Neutrophil (primary cell): ENCODE measurements around the gene FKBP2.

Experiments used
- H3K27ac ChIP-seq: fragments of 200-600 bp; sonication (generic); 2 replicates; pipeline ENCODE4 v1.5.1; 2016; ENCODE audit warnings: mild to moderate bottlenecking, moderate library complexity
- H3K27me3 ChIP-seq: fragments of 200-600 bp; sonication (generic); 2 replicates; pipeline ENCODE4 v1.6.0; 2016; ENCODE audit warnings: mild to moderate bottlenecking
- H3K36me3 ChIP-seq: fragments of 200-600 bp; sonication (generic); 2 replicates; pipeline ENCODE4 v1.5.1; 2017
- H3K4me1 ChIP-seq, 2 experiments: fragments of 200-600 bp in 1 of 2; sonication (generic) in 1 of 2; 1 replicate in 1 of 2; 2 replicates in 1 of 2; pipeline versions ENCODE4 v1.5.1 to v1.6.1; 2013 to 2016; ENCODE audit warnings: low read depth in 1 of 2, low read length in 1 of 2, mild to moderate bottlenecking in 1 of 2, moderate library complexity in 1 of 2; ENCODE audit not compliant: control insufficient read depth in 1 of 2, insufficient read depth in 1 of 2
- H3K4me3 ChIP-seq, 2 experiments: fragments of 200-600 bp in 1 of 2; sonication (generic) in 1 of 2; 1 replicate in 1 of 2; 2 replicates in 1 of 2; pipeline ENCODE4 v1.5.1; 2013 to 2016; ENCODE audit warnings: low read depth in 1 of 2, low read length in 1 of 2, mild to moderate bottlenecking in 1 of 2, moderate library complexity in 1 of 2
- H3K9me3 ChIP-seq: fragments of 200-600 bp; sonication (generic); 2 replicates; pipeline ENCODE4 v1.5.1; 2016
- CTCF ChIP-seq: fragments of 200-600 bp; sonication (generic); IDR thresholded peaks from 2 replicates; pipeline ENCODE4 v1.5.1; 2016; ENCODE audit warnings: antibody characterized with exemption

The FKBP2 gene

DNA sequence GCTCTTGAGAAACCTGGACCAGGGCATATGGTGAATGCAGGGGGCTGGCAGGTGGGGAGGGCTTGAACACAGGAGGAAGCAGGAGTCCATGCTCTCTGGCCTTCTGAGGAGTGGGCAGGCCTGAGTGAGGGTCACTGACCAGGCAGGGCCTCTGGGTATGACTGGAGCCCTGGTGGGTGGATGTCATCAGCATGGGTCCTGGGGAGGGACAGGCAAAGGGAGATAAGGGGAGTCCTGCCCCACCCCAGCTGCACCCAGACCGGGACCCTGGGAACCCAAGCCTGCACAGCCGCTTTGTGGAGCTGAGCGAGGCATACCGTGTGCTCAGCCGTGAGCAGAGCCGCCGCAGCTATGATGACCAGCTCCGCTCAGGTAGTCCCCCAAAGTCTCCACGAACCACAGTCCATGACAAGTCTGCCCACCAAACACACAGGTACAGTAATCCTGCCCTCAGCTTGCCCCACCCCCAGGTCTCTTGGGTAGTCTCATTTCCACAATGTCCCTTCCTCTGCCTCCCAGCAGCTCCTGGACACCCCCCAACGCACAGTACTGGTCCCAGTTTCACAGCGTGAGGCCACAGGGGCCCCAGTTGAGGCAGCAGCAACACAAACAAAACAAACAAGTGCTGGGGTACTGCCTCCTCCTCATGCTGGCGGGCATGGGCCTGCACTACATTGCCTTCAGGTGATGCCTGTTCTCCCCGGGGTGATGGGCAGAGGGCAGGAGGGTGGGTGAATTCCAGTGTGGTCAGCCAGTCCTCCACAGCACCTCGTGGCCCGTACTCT is 8.5 kb upstream of the FKBP2 start:
- H3K9me3 ChIP-seq = no peaks in the 10 kb centered on the region
- no peaks in the 10 kb centered on the region for H3K36me3 ChIP-seq
- no peak overlapping the region for H3K4me3 ChIP-seq
- H3K27ac ChIP-seq = peak overlapping the region; percentile 97
- peaks cover 24% of the 10 kb centered on the region for H3K27me3 ChIP-seq
- H3K4me1 ChIP-seq = peaks cover 53 to 58% of the 10 kb centered on the region in 2 experiments
- no peak for TF ChIP-seq CTCF

DNA sequence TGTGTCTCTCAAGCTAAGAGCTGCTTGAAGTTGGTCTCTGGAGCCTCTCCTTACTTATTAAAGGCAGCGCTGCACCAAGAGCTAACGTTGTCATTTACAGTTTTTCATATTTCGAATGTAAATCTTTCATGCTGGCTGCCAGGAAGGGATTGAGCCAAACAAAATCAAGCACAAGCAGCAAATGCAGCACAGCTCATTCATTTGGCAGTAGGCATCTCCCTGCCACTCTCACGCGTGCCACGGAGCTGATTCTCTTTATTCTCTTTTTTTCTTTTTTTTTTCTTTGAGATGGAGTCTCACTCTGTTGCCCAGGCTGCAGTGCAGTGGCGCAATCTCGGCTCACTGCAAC is 8.0 kb upstream of the FKBP2 start:
- no peak overlapping the region for H3K4me3 ChIP-seq
- no peaks in the 10 kb centered on the region for H3K36me3 ChIP-seq
- no peaks in the 10 kb centered on the region for H3K9me3 ChIP-seq
- peaks cover 55 to 61% of the 10 kb centered on the region in 2 experiments for H3K4me1 ChIP-seq
- no peak for TF ChIP-seq CTCF
- H3K27ac ChIP-seq = no peak overlapping the region
- peaks cover 24% of the 10 kb centered on the region for H3K27me3 ChIP-seq

DNA sequence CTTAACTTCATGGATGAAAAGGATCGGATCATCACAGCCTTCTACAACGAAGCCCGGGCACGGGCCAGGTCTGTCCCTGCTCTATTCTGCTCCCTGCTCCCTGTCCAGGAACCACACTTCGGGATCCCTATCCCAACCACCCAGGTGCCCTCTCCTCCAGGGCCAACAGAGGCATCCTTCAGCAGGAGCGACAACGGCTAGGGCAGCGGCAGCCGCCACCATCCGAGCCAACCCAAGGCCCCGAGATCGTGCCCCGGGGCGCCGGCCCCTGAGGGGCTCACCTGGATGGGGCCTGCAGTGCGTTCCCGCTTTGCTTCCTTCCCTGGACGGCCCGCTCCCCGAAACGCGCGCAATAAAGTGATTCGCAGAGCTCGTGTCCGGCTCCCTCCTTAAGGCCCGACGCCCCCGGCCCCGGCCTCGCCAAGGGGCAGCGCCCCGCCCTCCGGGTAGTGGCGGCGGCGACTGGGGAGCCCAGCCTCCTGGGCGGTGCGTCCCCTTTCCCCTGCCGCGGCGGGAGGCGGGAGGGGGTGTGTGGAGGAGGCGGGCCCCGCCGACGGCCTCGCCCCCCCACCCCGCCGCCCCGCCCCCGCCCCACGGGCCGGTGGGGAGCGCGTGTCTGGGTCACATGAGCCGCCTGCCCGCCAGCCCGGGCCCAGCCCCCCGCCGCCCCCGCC is 6.8 kb upstream of the FKBP2 start, which contains the start of gene VEGFB:
Gene VEGFB, plus strand, starts transcription at position 672 of the 674 bp plus-strand sequence. CDS start 250 bp downstream, outside the sequence.
- Histone ChIP-seq H3K9me3 (no peaks in the 10 kb centered on the region), H3K27me3 (peaks cover 24% of the 10 kb centered on the region), H3K4me3 (peak within 1 kb of the TSS; percentile 55 to 71), H3K27ac (peak within 1 kb of the TSS; percentile 40), H3K4me1 (peaks cover 65 to 71% of the 10 kb centered on the region in 2 experiments), H3K36me3 (no peaks in the 10 kb centered on the region)
- TF ChIP-seq CTCF = no peak

DNA sequence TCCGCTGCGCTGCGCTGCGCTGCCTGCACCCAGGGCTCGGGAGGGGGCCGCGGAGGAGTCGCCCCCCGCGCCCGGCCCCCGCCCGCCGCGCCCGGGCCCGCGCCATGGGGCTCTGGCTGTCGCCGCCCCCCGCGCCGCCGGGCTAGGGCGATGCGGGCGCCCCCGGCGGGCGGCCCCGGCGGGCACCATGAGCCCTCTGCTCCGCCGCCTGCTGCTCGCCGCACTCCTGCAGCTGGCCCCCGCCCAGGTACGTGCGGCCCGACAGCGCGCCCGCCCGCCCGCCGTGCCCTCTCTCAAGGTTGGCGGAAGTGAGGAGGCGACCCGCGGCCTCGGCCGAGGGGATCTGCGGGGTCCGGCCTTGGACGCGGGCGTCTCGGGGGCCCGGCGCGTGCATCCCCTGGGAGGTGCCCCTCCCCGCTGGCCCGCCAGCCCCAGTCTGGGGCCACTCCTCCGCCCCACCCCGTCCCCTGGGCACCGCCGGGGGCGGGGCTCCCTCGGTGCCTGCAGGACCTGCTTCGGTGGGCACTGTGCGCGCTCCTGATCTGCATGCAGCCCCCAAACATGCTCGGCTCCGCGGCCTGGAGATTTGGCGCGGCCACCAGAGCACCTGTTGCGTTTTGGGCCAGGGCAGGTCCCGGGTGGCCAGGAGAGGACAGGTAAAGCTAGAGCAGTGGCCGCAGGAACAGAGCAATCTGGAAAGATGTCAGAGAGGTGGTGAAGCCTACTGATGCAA is 6.1 kb upstream of the FKBP2 start:
- no peak for TF ChIP-seq CTCF
- Histone ChIP-seq H3K9me3 (no peaks in the 10 kb centered on the region), H3K4me1 (peaks cover 65 to 71% of the 10 kb centered on the region in 2 experiments), H3K4me3 (peak overlapping the region; percentile 55 to 71), H3K36me3 (no peaks in the 10 kb centered on the region), H3K27ac (peak overlapping the region; percentile 40), H3K27me3 (peaks cover 24% of the 10 kb centered on the region)

- Histone ChIP-seq H3K4me3 (peak overlapping the region; percentile 55 to 71), H3K36me3 (no peaks in the 10 kb centered on the region), H3K4me1 (peaks cover 70 to 71% of the 10 kb centered on the region in 2 experiments), H3K27ac (no peak overlapping the region), H3K9me3 (no peaks in the 10 kb centered on the region), H3K27me3 (peaks cover 24% of the 10 kb centered on the region)
- TF ChIP-seq CTCF = no peak
Measured at GRCh38 chr11:64235437-64236161, 5.3 kb upstream of the FKBP2 start.
